Type B pancreatic cell (in vitro differentiated cells): ENCODE measurements around the gene HSP90AA1. TPM values are rescaled to one million over a fixed set of nuclear protein-coding genes. Genes with fewer than 3 reads are reported as not detected.

ENCODE experiments used
- DNase-seq: peaks from one replicate; pipeline ENCODE4 v3.0.0; 2021; ENCODE audit warnings: mixed read lengths; ENCODE audit not compliant: unreplicated experiment; ENCODE audit errors: extremely low spot score
- H3K27ac Mint-ChIP-seq: 2 replicates; pipeline ENCODE4 v1.8.0; 2021; ENCODE audit warnings: mild to moderate bottlenecking, mixed read lengths
- H3K27me3 Mint-ChIP-seq: 2 replicates; pipeline ENCODE4 v1.8.0; 2021; ENCODE audit warnings: mixed read lengths
- H3K36me3 Mint-ChIP-seq: 2 replicates; pipeline ENCODE4 v1.8.0; 2021; ENCODE audit warnings: mixed read lengths
- H3K4me1 Mint-ChIP-seq: one replicate; pipeline ENCODE4 v1.8.0; 2021; ENCODE audit warnings: mixed read lengths; ENCODE audit not compliant: unreplicated experiment
- H3K4me3 Mint-ChIP-seq: 2 replicates; pipeline ENCODE4 v1.8.0; 2021; ENCODE audit warnings: mild to moderate bottlenecking, mixed read lengths
- H3K9me3 Mint-ChIP-seq: 2 replicates; pipeline ENCODE4 v1.8.0; 2021; ENCODE audit warnings: mixed read lengths
- CTCF ChIP-seq: fragments of 200-600 bp; sonication (generic); conservative IDR thresholded peaks from 2 replicates; pipeline ENCODE4 v1.5.0; 2021; ENCODE audit warnings: antibody characterized with exemption, mild to moderate bottlenecking
- total RNA-seq: library from RNA; stranded (reverse); gene quantifications from 2 replicates; pipeline ENCODE4 v1.2.1, GENCODE V29; 2021; ENCODE audit warnings: low replicate concordance

Gene HSP90AA1
- total RNA-seq, 1 donor from 2014 or later: 585 TPM

- Mint-ChIP-seq H3K9me3 (no peaks in the 10 kb centered on the region), H3K27me3 (no peaks in the 10 kb centered on the region), H3K4me1 (peaks cover 16% of the 10 kb centered on the region), H3K36me3 (peaks cover 7% of the 10 kb centered on the region), H3K4me3 (no peak overlapping the region), H3K27ac (no peak overlapping the region)
- no peak for TF ChIP-seq CTCF
- no peak for DNase-seq
These were observed 29.2 kb downstream of the HSP90AA1 start for GRCh38 chr14:102057480-102058114.

GRCh38 chr14:102056694-102057442 is 30.0 kb downstream of the HSP90AA1 start:
- DNase-seq: no peak
- no peaks in the 10 kb centered on the region for H3K27me3 Mint-ChIP-seq
- no peaks in the 10 kb centered on the region for H3K9me3 Mint-ChIP-seq
- H3K4me3 Mint-ChIP-seq: no peak overlapping the region
- peak overlapping the region; percentile 13 for H3K27ac Mint-ChIP-seq
- peaks cover 16% of the 10 kb centered on the region for H3K4me1 Mint-ChIP-seq
- peaks cover 9% of the 10 kb centered on the region for H3K36me3 Mint-ChIP-seq
- no peak for TF ChIP-seq CTCF

GRCh38 chr14:102055181-102055901 is 31.5 kb downstream of the HSP90AA1 start:
- no peaks in the 10 kb centered on the region for H3K27me3 Mint-ChIP-seq
- H3K36me3 Mint-ChIP-seq: peaks cover 11% of the 10 kb centered on the region
- TF ChIP-seq CTCF: no peak
- no peak overlapping the region for H3K4me3 Mint-ChIP-seq
- DNase-seq: no peak
- H3K4me1 Mint-ChIP-seq: peaks cover 16% of the 10 kb centered on the region
- no peaks in the 10 kb centered on the region for H3K9me3 Mint-ChIP-seq
- peak overlapping the region; percentile 83 for H3K27ac Mint-ChIP-seq

- TF ChIP-seq CTCF: no peak
- H3K27me3 Mint-ChIP-seq: no peaks in the 10 kb centered on the region
- no peak for DNase-seq
- H3K27ac Mint-ChIP-seq: no peak overlapping the region
- peaks cover 14% of the 10 kb centered on the region for H3K36me3 Mint-ChIP-seq
- no peak overlapping the region for H3K4me3 Mint-ChIP-seq
- H3K4me1 Mint-ChIP-seq: peaks cover 11% of the 10 kb centered on the region
- no peaks in the 10 kb centered on the region for H3K9me3 Mint-ChIP-seq
These were observed 34.3 kb downstream of the HSP90AA1 start for GRCh38 chr14:102052522-102052921.

- H3K36me3 Mint-ChIP-seq: peaks cover 14% of the 10 kb centered on the region
- no peaks in the 10 kb centered on the region for H3K9me3 Mint-ChIP-seq
- DNase-seq: no peak
- no peaks in the 10 kb centered on the region for H3K27me3 Mint-ChIP-seq
- peaks cover 2% of the 10 kb centered on the region for H3K4me1 Mint-ChIP-seq
- no peak for TF ChIP-seq CTCF
- H3K27ac Mint-ChIP-seq: no peak overlapping the region
- no peak overlapping the region for H3K4me3 Mint-ChIP-seq
These were observed 36.2 kb downstream of the HSP90AA1 start for GRCh38 chr14:102050625-102051024.
